ENCODE data around the gene TMSB4X.
"Not testable (repeated sequence)": the region's sequence is repeated elsewhere in the genome, so short reads cannot be mapped to it uniquely, and the experiment has no call there.

Gene TMSB4X

GRCh38 chrX:12976819-12977732, 2.2 kb downstream of the TMSB4X start:
- not testable (repeated sequence) for DNase-seq

DNA sequence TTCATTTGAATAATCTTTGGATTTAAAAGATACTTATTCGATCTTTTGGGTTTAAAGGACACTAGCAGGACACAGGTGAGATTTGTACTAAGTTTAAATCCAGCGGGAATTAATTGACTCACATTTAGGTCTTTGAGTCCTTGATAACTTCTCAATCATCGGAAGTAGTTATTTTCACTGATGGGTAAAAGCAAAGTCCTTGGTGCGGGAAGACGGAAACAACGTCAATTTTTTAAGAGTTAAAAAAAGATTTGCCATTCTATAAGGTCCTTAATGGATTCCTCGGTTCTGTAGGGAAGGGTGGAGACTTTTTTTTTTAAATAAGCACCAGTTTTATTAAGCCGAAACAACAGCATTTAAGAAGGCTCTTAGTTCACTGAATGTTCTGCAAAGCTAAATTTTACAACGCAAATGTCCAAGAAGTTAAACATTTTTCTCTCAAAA, 2.9 kb downstream of the TMSB4X start:
- no peak for DNase-seq

- DNase-seq, result peak; percentile 73
Observed at GRCh38 chrX:12978205-12979025, 3.5 kb downstream of the TMSB4X start.

GRCh38 chrX:12979026-12979607, 4.2 kb downstream of the TMSB4X start:
- no peak for DNase-seq

GRCh38 chrX:12979616-12980015, 4.7 kb downstream of the TMSB4X start:
- DNase-seq, result no peak

DNA sequence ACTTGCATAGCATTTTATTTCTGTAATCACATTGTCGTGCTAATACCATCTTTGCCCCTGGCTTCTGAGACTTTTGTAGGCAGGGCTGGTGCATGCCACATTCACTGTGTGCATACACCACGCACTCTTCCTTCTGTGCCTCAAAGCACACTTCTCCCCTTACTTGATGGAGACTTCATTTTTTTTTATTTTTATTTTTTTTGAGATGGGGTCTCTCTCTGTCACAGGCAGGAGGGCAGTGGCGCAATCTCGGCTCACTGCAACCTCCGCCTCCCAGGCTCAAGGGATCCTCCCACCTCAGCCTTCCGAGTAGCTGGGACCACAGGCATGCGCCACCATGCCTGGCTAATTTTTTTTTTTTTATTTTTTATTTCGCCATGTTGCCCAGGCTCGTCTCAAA, 5.1 kb downstream of the TMSB4X start:
- DNase-seq, result not testable (repeated sequence)

GRCh38 chrX:12981880-12982279, 7.0 kb downstream of the TMSB4X start:
- peak; percentile 71 for DNase-seq

- DNase-seq, result peak; percentile 48
Observed at GRCh38 chrX:12984603-12985319, 9.9 kb downstream of the TMSB4X start.

DNA sequence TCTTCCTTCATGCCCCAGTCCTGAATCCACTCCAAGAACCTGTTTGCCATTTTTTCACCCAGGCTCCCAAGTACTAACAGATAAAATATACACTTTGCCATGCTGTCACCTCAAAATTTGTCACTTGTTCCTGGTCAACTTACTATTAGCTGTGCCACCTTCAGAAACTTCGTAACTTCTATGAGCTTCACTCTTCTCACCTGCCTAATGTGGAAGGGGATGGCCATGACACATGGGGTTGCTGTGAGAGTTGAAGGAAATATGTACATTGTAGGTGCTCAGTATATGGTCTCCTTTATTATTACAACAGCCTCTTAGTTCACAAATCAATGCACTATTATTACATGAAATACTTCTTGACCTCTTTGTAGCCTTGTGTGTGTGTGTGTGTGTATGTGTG, 10.4 kb downstream of the TMSB4X start:
- DNase-seq, result no peak

- DNase-seq, result peak; percentile 38
Observed at GRCh38 chrX:12986164-12986779, 11.4 kb downstream of the TMSB4X start.

GRCh38 chrX:12986886-12987285, 12.0 kb downstream of the TMSB4X start:
- no peak for DNase-seq

DNA sequence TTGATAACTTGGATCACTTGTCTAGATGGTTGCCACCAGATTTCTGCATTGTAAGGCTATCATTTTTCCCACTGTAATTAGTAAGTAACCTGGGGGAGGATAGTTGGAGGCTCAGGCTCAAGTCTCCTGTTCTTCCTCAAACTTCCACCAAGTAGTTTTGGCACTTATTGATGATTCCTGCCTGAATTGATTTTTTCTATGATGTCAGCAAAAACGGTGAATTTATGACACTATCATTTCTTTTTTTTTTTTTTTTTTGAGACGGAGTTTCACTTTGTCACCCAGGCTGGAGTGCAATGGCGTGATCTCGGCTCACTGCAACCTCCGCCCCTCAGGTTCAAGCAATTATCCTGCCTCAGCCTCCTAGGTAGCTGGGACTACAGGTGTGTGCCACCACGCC, 12.4 kb downstream of the TMSB4X start:
- no peak for DNase-seq

- DNase-seq, result no peak
Observed at GRCh38 chrX:12987900-12988594, 13.1 kb downstream of the TMSB4X start.

DNA sequence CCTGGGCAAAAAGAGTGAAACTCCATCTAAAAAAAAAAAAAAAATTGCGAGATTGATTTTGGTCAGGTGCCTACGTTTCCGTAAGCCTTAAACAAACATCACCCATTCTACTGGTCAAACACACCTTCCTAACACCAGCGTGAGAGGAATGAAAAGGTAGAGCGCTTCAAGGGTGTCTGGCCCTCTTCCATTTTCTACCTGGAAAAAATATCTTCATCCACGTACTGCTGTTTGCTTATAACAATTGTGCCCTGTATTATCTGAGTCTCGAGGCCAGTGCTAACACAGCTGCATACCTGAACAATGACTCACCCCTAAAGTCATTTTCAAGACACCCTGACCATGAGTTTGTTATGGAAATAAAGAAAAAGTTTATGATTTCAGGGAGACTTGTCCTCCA, 13.9 kb downstream of the TMSB4X start:
- no peak for DNase-seq

GRCh38 chrX:12989461-12989860, 14.6 kb downstream of the TMSB4X start:
- DNase-seq, result no peak

- no peak for DNase-seq
Observed at GRCh38 chrX:12991575-12991974, 16.7 kb downstream of the TMSB4X start.

DNA sequence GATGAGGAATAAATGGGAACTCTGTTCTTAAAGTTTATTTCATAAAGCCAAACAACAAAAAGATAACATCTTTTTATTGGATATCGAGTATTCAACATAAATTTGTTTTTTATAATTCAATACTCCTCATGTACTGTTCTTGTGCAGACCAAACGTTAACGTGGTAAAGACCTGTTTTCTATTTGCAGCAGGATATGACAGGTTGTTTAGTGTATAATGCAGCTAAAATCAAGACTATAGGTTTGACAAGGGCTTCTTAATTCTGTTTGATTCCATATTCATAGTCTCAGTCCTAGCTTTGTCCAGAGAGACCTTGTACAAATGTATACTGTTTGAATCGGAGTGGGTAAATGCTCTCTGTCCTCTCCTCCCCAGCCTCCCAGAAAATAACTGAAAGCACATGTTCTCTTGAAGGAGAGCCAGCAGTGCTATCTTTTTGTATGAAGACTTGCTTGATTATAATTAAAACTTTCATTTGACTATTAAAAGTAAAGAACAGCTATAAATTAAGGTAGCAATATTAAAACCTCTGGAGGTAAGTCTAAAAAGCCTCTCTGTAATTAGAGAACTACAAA, 17.7 kb downstream of the TMSB4X start:
- no peak for DNase-seq

DNA sequence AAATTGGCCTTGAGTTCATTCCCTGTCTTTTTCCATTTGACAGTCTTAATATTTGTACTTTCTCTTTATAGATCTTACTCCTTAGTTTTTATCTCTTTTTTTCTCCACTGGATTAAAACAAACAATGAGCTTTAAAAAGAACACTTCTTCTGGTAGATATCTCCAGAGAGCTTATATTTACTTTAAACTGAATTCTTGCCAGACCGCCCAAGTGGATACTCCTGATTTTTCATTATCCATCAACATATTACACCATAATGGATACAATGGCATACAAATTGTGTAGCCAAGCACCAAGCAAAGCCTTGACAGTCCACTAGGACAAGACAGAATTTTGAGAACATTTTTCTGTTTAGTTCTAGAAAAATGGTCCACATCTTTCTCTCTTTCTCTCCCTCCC, 18.9 kb downstream of the TMSB4X start:
- DNase-seq, result no peak

DNA sequence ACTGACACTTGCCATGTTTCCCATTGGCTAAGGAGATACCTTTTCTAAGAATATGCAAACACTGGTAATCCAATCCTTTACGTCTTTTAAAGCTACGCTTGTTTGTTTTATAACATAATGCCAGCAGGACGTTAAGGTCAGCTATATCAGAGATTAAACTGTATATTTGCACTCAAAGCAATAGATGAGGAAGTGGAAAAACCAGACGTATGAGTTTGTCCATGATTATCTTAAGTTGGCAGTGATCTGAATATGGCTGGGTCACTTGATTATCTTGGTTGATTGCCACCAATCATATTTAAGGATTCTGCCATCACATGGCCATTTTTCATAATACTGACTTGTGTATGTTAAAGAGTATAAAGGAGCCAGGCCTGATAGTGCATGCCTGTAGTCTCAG, 19.4 kb downstream of the TMSB4X start:
- peak; percentile 26 for DNase-seq

DNA sequence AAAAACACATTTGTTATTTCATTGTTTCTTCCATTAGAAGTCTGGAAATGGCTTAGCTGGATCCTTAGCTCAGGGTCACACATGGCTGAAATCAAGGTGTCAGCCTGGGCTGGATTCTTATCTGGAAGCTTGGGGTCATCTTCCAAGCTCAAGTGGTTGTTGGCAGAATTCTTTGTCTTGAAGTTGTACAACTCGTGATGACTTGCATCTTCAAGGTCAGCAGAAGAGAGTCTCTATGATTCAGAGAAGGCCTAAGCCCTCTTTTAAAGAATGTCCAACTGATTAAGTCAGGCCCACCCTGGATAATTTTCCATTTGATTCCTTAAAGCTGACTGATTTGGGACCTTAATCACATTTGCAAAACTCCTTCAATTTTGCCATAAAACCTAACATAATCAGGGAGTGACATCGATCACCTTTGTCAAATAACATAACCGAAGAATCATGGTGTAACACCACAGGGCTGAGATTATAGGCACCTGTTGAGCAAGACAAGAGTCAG, 22.1 kb downstream of the TMSB4X start:
- no peak for DNase-seq
